NOMO-1 treated with DMSO at 0.1 percent for 48 hours (cell line): Measurements from ENCODE around the gene SLC29A2.
"Not testable (repeated sequence)": the region's sequence is repeated elsewhere in the genome, so short reads cannot be mapped to it uniquely, and the experiment has no call there.

Experiments
- DNase-seq: peaks from one replicate; lab custom pipeline; 2025; ENCODE audit not compliant: unreplicated experiment; lab: John Stamatoyannopoulos, UW

The SLC29A2 gene

GRCh38 chr11:66321606-66322005, 50.0 kb downstream of the SLC29A2 start:
- DNase-seq, result no peak

DNA sequence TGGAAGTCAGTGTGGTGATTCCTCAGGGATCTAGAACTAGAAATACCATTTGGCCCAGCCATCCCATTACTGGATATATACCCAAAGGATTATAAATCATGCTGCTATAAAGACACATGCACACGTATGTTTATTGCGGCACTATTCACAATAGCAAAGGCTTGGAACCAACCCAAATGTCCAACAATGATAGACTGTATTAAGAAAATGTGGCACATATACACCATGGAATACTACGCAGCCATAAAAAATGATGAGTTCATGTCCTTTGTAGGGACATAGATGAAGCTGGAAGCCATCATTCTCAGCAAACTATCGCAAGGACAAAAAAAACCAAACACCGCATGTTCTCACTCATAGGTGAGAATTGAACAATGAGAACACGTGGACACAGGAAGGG, 50.8 kb downstream of the SLC29A2 start:
- not testable (repeated sequence) for DNase-seq

DNA sequence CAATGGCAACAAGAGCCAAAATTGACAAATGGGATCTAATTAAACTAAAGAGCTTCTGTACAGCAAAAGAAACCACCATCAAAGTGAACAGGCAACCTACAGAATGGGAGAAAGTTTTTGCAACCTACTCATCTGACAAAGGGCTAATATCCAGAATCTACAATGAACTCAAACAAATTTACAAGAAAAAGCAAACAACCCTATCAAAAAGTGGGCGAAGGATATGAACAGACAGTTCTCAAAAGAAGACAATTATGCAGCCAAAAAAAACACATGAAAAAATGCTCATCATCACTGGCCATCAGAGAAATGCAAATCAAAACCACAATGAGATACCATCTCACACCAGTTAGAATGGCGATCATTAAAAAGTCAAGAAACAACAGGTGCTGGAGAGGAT, 51.3 kb downstream of the SLC29A2 start:
- DNase-seq, result not testable (repeated sequence)

DNA sequence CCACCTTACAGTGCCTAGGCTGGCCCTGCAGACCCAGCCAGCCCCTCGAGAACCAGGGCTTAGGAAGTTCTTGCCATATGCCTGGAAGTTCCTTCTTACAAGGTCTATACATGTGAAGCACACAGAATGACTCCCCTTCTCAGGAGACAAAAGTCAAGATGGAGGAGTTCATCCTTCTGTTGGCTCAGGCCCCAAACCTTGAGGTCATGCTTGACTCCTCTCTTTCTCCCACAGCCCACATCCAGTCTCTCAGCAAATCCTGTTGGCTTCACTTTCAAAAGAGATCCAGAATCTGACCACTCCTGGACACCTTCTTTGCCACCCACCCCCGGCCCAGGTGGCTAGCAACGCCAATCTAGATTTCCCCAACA, 53.0 kb downstream of the SLC29A2 start:
- no peak for DNase-seq

GRCh38 chr11:66317723-66318599, 53.6 kb downstream of the SLC29A2 start:
- peak; percentile 94 for DNase-seq

GRCh38 chr11:66317322-66317722, 54.2 kb downstream of the SLC29A2 start:
- DNase-seq, result no peak

- DNase-seq, result no peak
These were observed 54.7 kb downstream of the SLC29A2 start, which contains the start of gene CD248 for GRCh38 chr11:66316849-66317251. Gene CD248 (minus strand): TSS chr11:66317044. CDS start chr11:66317027, 17 bp downstream.

GRCh38 chr11:66315921-66316811, 55.4 kb downstream of the SLC29A2 start:
- no peak for DNase-seq

DNA sequence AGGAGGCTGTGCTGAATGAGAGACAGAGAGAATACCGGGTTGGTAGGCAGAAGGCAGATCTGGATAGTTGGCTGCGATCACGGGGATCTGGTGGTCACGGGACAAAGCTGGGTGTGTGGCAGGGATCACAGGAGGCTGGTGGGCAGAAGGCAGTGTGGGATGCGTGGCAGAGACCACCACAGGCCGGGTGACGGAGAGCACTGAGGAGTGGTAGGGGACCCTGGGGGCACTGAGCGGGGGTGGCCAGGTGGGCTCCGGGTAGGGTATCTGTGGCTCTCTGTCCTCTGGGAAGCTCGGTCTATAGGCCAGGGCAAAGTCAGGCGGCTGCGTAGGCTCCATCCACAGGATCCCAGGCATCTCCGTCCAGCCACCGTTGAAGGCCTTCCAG, 56.1 kb downstream of the SLC29A2 start:
- DNase-seq, result no peak

GRCh38 chr11:66314561-66315497, 56.7 kb downstream of the SLC29A2 start:
- DNase-seq, result no peak

- DNase-seq, result no peak
These were observed 57.4 kb downstream of the SLC29A2 start for GRCh38 chr11:66314186-66314501.

- DNase-seq, result no peak
These were observed 58.0 kb downstream of the SLC29A2 start for GRCh38 chr11:66313321-66314185.

DNA sequence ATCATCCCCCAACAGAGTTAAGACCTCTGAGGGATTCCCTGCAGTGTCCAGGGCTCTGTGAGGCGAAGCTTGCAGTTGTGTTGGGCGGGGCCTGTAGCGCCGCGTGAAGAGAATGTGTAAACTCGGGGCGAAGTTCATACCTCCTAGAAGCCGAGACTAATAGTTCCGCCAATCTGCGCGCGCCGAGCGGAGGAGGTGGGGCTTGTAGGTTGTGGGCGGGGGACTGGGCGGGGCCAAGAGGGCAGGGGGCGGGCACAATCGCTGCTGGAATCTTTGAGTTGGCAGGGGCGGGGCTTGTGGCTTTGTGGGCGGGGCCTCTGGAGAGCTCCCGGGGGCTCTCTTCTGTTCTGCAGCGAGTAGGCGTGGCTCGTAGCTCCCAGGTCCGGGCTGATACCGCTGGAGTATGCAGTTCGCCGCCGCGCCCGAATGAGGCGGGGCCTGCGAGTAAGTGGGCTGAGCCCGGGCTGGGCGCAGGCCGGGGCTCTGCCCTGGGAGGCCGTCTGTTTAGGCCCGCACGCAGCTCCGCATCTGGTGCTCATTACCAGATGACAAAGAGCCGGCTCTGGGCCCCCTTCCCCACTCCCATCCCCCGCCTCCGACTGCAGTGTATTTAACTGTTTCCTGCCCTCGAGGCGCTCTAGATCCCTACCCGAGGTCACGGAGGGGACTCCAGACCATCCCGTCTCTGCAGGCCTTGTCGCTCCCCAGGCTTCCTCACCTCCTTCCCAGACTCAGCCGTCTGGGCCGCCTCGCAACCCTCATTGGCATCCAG, 58.8 kb downstream of the SLC29A2 start:
- DNase-seq, result peak; percentile 97
